Activated naive CD8-positive, alpha-beta T cell treated with anti-CD3 and anti-CD28 coated beads, Interleukin-2, amount 50 U/mL, for 24 hours (primary cell): Measurements from ENCODE around the gene CNOT6L.
A peak's percentile ranks its signal among the peaks of the same experiment; 100 is the strongest.
"Not testable (repeated sequence)": the region's sequence is repeated elsewhere in the genome, so short reads cannot be mapped to it uniquely, and the experiment has no call there.

ENCODE experiments used
- ATAC-seq: fragments of 150-1000 bp; cut with Tn5 transposase; one replicate; pipeline ENCODE4 v1.10.0; 2021
- DNase-seq: peaks from one replicate; pipeline ENCODE4 v3.0.0; 2021
- H3K27ac Mint-ChIP-seq: one replicate; pipeline ENCODE4 v1.8.0; 2021; ENCODE audit warnings: mild to moderate bottlenecking, mixed read lengths
- H3K27me3 Mint-ChIP-seq: one replicate; pipeline ENCODE4 v1.8.0; 2021; ENCODE audit warnings: mixed read lengths
- H3K36me3 Mint-ChIP-seq: one replicate; pipeline ENCODE4 v1.8.0; 2021; ENCODE audit warnings: low read depth, mixed read lengths
- H3K4me1 Mint-ChIP-seq: one replicate; pipeline ENCODE4 v1.8.0; 2021; ENCODE audit warnings: mixed read lengths
- H3K4me3 Mint-ChIP-seq: one replicate; pipeline ENCODE4 v1.8.0; 2021; ENCODE audit warnings: mild to moderate bottlenecking, moderate library complexity, mixed read lengths
- H3K9me3 Mint-ChIP-seq: one replicate; pipeline ENCODE4 v1.8.0; 2021; ENCODE audit warnings: mixed read lengths

Gene CNOT6L

GRCh38 chr4:77780762-77781161 is 38.4 kb downstream of the CNOT6L start:
- H3K9me3 Mint-ChIP-seq, H3K27me3 Mint-ChIP-seq, H3K4me3 Mint-ChIP-seq, H3K27ac Mint-ChIP-seq, ATAC-seq, DNase-seq, H3K36me3 Mint-ChIP-seq: not testable (repeated sequence)
- peaks cover 67% of the 10 kb centered on the region for H3K4me1 Mint-ChIP-seq

GRCh38 chr4:77777135-77777807 is 41.9 kb downstream of the CNOT6L start:
- Mint-ChIP-seq H3K4me1 (peaks cover 39% of the 10 kb centered on the region), H3K4me3 (no peak overlapping the region), H3K27me3 (no peaks in the 10 kb centered on the region), H3K9me3 (peaks cover 3% of the 10 kb centered on the region), H3K36me3 (peaks cover 23% of the 10 kb centered on the region), H3K27ac (peak overlapping the region; percentile 63)
- no peak for DNase-seq
- ATAC-seq = no peak

DNA sequence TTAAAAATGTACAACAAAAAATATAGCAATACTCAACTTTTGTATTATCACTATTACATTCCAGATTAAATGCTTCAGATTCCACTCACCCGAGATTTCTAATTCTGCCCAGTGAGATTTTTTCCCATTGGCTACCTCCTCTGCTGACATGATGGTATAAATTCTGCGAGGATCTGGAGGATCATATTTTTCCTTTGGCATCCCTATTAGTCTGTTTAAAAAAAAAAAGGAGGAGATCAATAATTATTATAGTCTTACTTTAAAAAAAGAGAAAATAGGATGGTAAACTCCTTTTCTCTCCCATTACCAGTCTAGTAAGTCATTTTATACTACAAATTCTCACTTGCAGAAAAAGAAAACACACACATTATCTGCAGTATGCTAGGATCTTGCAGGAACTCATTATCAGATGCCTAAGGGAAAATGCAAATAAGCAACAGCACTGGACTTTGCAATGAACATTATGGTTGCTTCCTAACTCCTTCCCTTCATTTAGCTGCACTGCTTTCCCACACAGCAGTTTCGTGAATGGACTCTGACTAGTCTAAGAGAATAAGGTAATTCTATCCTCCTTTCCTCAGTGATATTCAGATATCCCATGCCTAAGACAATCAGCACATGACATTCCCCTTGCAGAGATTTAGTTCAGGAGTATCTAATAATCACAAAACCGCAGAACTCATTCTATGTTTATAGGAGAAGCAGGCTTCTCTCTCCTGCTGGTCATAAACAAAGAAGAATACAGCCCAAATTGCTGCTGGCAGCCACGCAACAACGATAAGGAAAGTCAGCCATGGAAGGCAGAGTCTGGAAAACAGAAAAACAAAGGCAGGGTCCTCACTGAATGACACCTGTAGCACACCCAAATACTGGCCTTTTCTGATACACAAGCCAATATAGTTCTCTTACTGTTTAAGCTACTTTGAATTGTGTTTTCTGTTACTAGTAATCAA is 42.7 kb downstream of the CNOT6L start:
- DNase-seq (no peak), ATAC-seq (no peak)
- Mint-ChIP-seq H3K4me1 (peaks cover 31% of the 10 kb centered on the region), H3K36me3 (peaks cover 30% of the 10 kb centered on the region), H3K9me3 (peaks cover 3% of the 10 kb centered on the region), H3K27me3 (no peaks in the 10 kb centered on the region), H3K27ac (peak overlapping the region; percentile 63), H3K4me3 (no peak overlapping the region)

DNA sequence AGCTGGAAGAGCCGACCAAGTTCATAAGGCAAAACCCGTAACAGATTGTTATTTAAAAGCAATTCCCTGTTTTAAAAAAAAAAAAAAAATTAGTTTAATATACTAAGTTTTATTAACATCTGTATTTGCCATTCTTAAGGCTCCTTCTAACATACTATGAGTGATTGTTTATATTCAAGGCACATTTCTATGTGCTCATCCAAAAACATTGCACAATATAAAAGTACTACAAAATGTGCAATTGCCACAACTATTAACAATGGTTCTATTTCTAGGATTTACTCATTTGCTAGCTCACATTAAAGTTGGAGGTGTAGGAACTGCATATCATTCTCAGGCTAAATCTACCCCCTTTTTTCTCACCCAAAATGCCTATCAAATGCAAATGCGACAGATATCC is 46.1 kb downstream of the CNOT6L start:
- Mint-ChIP-seq H3K4me1 (peaks cover 20% of the 10 kb centered on the region), H3K4me3 (no peak overlapping the region), H3K27ac (no peak overlapping the region), H3K9me3 (no peaks in the 10 kb centered on the region), H3K36me3 (peaks cover 52% of the 10 kb centered on the region), H3K27me3 (no peaks in the 10 kb centered on the region)
- ATAC-seq (no peak), DNase-seq (no peak)

DNA sequence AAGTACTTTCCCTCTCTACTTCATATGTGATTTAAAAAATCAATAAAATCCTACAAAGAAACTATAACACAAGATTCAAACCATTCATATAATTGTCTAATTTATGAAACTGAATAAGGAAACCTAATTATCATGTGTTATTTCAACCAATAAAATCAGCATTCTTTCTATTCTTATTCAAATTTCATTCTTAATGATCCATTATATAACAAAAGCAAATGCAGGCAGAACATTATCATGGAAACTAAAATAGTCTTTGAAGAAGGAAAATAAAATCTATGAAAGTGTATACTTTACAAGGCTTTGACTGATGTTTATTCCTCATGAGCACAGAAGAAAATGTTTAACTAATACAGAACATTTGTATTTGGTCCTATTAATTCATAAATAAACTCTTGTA is 47.6 kb downstream of the CNOT6L start:
- Mint-ChIP-seq H3K9me3 (no peaks in the 10 kb centered on the region), H3K36me3 (peaks cover 61% of the 10 kb centered on the region), H3K4me3 (no peak overlapping the region), H3K27ac (no peak overlapping the region), H3K4me1 (peaks cover 5% of the 10 kb centered on the region), H3K27me3 (no peaks in the 10 kb centered on the region)
- no peak for DNase-seq
- ATAC-seq = no peak

GRCh38 chr4:77765720-77766119 is 53.4 kb downstream of the CNOT6L start:
- ATAC-seq (no peak), DNase-seq (no peak)
- H3K27me3 Mint-ChIP-seq = no peaks in the 10 kb centered on the region
- no peak overlapping the region for H3K4me3 Mint-ChIP-seq
- no peak overlapping the region for H3K27ac Mint-ChIP-seq
- H3K4me1 Mint-ChIP-seq = peaks cover 18% of the 10 kb centered on the region
- peaks cover 22% of the 10 kb centered on the region for H3K9me3 Mint-ChIP-seq
- peaks cover 75% of the 10 kb centered on the region for H3K36me3 Mint-ChIP-seq

DNA sequence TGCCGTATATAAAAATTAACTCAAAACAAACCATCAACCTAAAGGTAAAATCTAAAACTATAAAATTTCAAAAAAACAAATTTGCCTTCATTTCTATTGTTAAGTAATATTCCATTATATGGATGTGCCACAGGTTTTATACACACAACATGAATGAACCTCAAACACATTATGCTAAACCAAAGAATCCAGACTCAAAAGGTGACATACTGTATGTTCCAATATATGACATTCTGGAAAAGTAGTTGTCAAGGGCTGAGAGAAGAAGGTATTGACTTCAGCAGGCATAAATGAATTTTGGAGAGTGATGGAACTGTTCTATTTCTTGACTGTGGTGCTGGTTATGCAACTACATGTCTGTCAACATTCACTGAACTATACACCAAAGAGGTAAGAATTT is 56.6 kb downstream of the CNOT6L start:
- Mint-ChIP-seq H3K36me3 (peaks cover 79% of the 10 kb centered on the region), H3K27me3 (no peaks in the 10 kb centered on the region), H3K4me3 (no peak overlapping the region), H3K4me1 (peaks cover 36% of the 10 kb centered on the region), H3K9me3 (peaks cover 31% of the 10 kb centered on the region), H3K27ac (no peak overlapping the region)
- no peak for ATAC-seq
- DNase-seq = no peak

DNA sequence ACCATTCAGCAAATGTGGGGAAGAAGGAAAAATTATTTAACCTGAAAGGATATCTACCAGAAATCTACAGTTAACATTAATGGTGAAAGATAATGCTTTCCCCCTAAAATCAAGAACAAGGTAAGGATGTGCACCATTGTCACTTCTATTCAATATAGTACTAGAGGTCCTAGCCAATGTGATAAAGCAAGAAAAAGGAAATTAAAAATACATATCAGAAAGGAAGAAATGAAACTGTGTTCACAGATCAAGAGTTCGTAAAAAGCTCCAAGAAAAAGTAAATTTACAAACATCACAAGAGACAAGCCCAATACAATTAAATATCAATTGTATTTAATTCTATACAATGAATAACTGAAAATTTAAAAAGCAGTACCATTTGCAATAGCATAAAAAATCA is 57.6 kb downstream of the CNOT6L start:
- no peak overlapping the region for H3K27ac Mint-ChIP-seq
- DNase-seq (no peak), ATAC-seq (no peak)
- H3K36me3 Mint-ChIP-seq = peaks cover 75% of the 10 kb centered on the region
- H3K4me3 Mint-ChIP-seq = no peak overlapping the region
- peaks cover 40% of the 10 kb centered on the region for H3K4me1 Mint-ChIP-seq
- no peaks in the 10 kb centered on the region for H3K27me3 Mint-ChIP-seq
- peaks cover 31% of the 10 kb centered on the region for H3K9me3 Mint-ChIP-seq

DNA sequence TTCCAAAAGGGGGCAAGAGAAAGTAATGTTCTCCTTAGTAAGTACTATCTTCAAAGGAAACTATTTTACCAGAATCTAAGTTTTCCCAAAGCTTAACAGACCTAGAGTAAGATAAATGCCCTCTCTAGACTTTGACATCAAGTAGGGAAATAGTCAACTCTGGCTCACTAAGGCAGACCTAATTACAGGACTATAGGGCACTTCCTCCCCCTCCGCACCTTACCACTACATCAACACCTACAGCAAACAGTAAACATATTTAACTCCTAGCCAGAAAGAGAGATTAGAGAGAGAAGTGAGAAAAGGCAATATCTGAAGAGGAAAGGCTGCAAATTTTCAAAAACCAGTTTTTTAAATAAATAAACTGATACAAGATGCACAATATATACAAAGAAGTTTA is 60.4 kb downstream of the CNOT6L start:
- Mint-ChIP-seq H3K4me1 (peaks cover 28% of the 10 kb centered on the region), H3K27me3 (no peaks in the 10 kb centered on the region), H3K4me3 (no peak overlapping the region), H3K36me3 (peaks cover 77% of the 10 kb centered on the region), H3K9me3 (peaks cover 31% of the 10 kb centered on the region), H3K27ac (no peak overlapping the region)
- DNase-seq (no peak), ATAC-seq (no peak)

DNA sequence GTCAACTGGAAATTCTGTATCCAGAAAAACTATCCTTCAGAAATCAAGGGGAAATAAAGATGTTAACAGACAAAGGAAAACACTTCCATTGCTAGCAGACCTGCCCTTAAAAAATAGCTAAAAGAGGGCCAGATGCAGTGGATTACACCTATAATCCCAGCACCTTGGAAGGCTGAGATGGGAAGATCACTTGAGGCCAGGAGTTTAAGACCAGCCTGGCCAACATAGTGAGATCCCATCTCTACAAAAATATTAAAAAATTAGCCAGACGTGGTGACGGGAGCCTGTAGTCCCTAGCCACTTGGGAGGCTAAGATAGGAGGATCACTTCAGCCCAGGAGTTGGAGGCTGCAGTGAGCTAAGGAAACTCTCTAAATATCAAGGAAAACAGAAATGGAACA is 67.4 kb downstream of the CNOT6L start:
- Mint-ChIP-seq H3K9me3 (peaks cover 17% of the 10 kb centered on the region), H3K4me3 (no peak overlapping the region), H3K27ac (peak overlapping the region; percentile 0), H3K4me1 (peaks cover 9% of the 10 kb centered on the region), H3K27me3 (no peaks in the 10 kb centered on the region), H3K36me3 (peaks cover 61% of the 10 kb centered on the region)
- ATAC-seq (no peak), DNase-seq (no peak)

DNA sequence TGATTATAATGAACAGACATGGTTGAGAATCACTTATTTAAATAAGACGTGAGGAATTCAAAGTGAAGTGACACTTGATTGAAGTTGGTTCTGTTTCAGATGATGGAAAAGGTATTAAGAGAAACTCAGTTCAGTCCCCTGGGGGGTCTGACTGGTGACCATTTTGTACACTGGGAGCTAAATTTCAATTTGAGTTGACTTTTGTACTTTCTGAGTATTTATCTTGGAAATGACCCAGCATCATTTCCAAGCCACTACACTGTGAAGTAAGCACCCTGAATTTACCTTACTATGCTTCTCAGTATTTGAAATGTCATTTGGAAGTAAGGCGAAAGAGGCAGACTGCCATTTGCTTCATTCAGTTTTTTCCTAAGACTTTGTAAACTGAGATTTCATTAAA is 73.4 kb downstream of the CNOT6L start:
- Mint-ChIP-seq H3K4me1 (peaks cover 12% of the 10 kb centered on the region), H3K9me3 (no peaks in the 10 kb centered on the region), H3K36me3 (peaks cover 38% of the 10 kb centered on the region), H3K4me3 (no peak overlapping the region), H3K27ac (no peak overlapping the region), H3K27me3 (no peaks in the 10 kb centered on the region)
- ATAC-seq (no peak), DNase-seq (no peak)

GRCh38 chr4:77742054-77742453 is 77.1 kb downstream of the CNOT6L start:
- no peaks in the 10 kb centered on the region for H3K27me3 Mint-ChIP-seq
- DNase-seq (no peak), ATAC-seq (no peak)
- H3K9me3 Mint-ChIP-seq = no peaks in the 10 kb centered on the region
- peaks cover 44% of the 10 kb centered on the region for H3K36me3 Mint-ChIP-seq
- no peak overlapping the region for H3K4me3 Mint-ChIP-seq
- H3K4me1 Mint-ChIP-seq = peaks cover 24% of the 10 kb centered on the region
- H3K27ac Mint-ChIP-seq = no peak overlapping the region

- no peak for ATAC-seq
- Mint-ChIP-seq H3K27me3 (no peaks in the 10 kb centered on the region), H3K4me3 (no peak overlapping the region), H3K36me3 (peaks cover 39% of the 10 kb centered on the region), H3K9me3 (no peaks in the 10 kb centered on the region), H3K27ac (no peak overlapping the region), H3K4me1 (peaks cover 32% of the 10 kb centered on the region)
- DNase-seq = no peak
Measured at GRCh38 chr4:77740480-77740879, 78.7 kb downstream of the CNOT6L start.

DNA sequence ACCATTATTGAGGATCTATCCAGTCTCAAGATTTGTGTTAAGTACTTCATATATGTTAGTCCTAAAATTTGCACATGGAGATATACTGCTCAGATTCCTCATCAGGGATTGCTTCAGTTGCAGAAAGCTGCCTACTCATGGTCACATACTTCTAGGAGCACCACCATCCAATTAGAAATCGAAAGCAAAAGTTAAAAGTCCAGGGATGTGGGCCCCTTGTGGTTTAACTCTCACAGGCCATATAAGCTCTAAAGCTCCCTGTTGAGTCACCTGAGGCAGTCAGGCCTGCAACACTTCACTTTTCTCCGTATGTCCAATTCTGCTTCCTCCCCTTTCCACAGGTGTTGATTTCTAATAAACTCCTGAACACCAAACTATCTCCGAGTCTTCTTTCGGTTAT is 84.2 kb downstream of the CNOT6L start:
- H3K27me3 Mint-ChIP-seq = no peaks in the 10 kb centered on the region
- peak; percentile 25 for DNase-seq
- peaks cover 52% of the 10 kb centered on the region for H3K4me1 Mint-ChIP-seq
- peak overlapping the region; percentile 66 for H3K4me3 Mint-ChIP-seq
- peaks cover 53% of the 10 kb centered on the region for H3K36me3 Mint-ChIP-seq
- no peaks in the 10 kb centered on the region for H3K9me3 Mint-ChIP-seq
- H3K27ac Mint-ChIP-seq = peak overlapping the region; percentile 73
- ATAC-seq = peak; percentile 99

- Mint-ChIP-seq H3K4me3 (no peak overlapping the region), H3K27ac (peak overlapping the region; percentile 46), H3K27me3 (no peaks in the 10 kb centered on the region), H3K36me3 (peaks cover 51% of the 10 kb centered on the region), H3K9me3 (no peaks in the 10 kb centered on the region), H3K4me1 (peaks cover 36% of the 10 kb centered on the region)
- ATAC-seq (no peak), DNase-seq (no peak)
Measured at GRCh38 chr4:77731656-77732055, 87.5 kb downstream of the CNOT6L start.
